ENCODE measurements around the gene CGB2. TPM values are rescaled to one million over a fixed set of nuclear protein-coding genes. Genes with fewer than 3 reads are reported as not detected.

Gene CGB2
- total RNA-seq, 1 donor from 2014 or later: 5.1 TPM

DNA sequence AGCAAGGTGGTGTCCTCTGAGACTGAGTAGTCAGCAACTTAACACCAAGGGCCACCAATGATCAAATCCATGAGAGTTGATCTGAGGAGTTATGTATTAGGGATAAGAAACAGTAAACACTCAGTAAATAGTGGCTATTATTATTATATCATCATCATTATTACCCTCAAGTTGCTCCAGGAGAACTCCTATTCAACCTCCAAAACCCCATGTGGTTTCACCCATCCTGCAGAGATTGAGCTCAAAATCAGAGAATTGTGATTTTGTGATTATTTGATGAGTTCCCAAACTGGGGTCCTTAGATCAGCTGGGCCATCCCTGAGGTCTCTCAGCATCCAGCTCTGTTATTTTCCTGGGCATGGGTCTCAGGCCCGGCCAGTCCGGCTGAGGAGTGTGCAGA is 29.3 kb downstream of the CGB2 start:
- no peak for DNase-seq (ENCODE audit: low read depth)
- H3K4me3 ChIP-seq (ENCODE audit: low read depth, low read length): no peak overlapping the region
- H3K27me3 ChIP-seq (ENCODE audit: control insufficient read depth, insufficient read depth, low read length): peaks cover 10% of the 10 kb centered on the region
- no peak for TF ChIP-seq CTCF (IDR thresholded peaks at IDR 0.05; ENCODE audit: insufficient read depth, low read length, poor library complexity, severe bottlenecking)
- H3K36me3 ChIP-seq (ENCODE audit: control insufficient read depth, insufficient read depth, low read length): no peaks in the 10 kb centered on the region

- H3K4me3 ChIP-seq (ENCODE audit: low read depth, low read length): no peak overlapping the region
- no peaks in the 10 kb centered on the region for H3K36me3 ChIP-seq (ENCODE audit: control insufficient read depth, insufficient read depth, low read length)
- H3K27me3 ChIP-seq (ENCODE audit: control insufficient read depth, insufficient read depth, low read length): peaks cover 14% of the 10 kb centered on the region
- no peak for DNase-seq (ENCODE audit: low read depth)
- TF ChIP-seq CTCF (IDR thresholded peaks at IDR 0.05; ENCODE audit: insufficient read depth, low read length, poor library complexity, severe bottlenecking): no peak
Observed at GRCh38 chr19:49061445-49061844, 29.8 kb downstream of the CGB2 start.

GRCh38 chr19:49064029-49064629 is 32.4 kb downstream of the CGB2 start:
- H3K4me3 ChIP-seq (ENCODE audit: low read depth, low read length): peak overlapping the region; percentile 7
- TF ChIP-seq CTCF (IDR thresholded peaks at IDR 0.05; ENCODE audit: insufficient read depth, low read length, poor library complexity, severe bottlenecking): no peak

DNA sequence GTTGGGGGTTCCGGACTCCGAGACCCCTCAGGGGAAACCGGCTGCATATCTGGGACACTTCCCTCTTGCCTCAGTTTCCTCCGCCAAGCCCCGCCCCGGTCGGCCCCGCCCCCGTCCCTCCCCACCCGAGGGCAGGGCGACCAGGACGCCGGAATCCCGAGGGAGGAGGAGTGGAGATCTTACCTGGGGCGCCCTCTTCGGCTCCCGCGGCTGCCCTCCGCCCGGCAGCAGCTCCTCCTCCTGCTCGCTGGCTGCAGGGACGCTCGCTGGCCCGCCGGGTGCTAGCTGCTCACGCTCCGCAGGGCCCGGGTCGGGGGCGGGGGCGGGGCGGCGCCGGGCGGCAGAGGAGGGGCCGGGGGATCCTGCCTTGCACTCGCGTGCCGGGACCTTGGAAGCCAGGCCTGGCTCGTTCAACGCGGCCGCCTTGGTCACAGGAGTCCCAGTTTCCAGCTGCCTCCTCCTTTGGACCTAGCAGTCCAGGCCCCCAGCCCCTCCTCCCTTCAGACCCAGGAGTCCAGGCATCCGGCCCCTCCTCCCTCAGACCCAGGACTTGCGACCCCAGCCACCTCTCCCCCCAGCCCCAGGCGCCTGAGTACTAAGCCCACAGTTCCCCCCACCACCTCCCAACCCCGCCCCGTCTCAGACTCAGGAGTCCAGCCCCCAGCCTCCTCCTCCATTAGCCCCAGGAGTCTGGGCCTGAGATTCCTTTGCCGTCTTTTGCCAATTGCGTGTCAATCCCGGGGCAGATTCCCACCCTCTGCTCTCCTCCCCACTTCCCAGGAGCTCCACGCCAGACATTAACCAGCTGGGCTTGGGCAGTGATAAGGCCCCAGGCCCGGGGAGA is 33.3 kb downstream of the CGB2 start, which contains the start of gene NTF4:
Gene NTF4 (minus strand): TSS at position 51 of the 844 bp plus-strand sequence. CDS start 2,821 bp downstream, outside the sequence.
- DNase-seq (ENCODE audit: low read depth): no peak
- H3K36me3 ChIP-seq (ENCODE audit: control insufficient read depth, insufficient read depth, low read length): no peaks in the 10 kb centered on the region
- no peak for TF ChIP-seq CTCF (IDR thresholded peaks at IDR 0.05; ENCODE audit: insufficient read depth, low read length, poor library complexity, severe bottlenecking)
- peaks cover 26% of the 10 kb centered on the region for H3K27me3 ChIP-seq (ENCODE audit: control insufficient read depth, insufficient read depth, low read length)
- H3K4me3 ChIP-seq (ENCODE audit: low read depth, low read length): peak within 1 kb of the TSS; percentile 11

More at GRCh38 chr19:49064029-49064629, 32.4 kb downstream of the CGB2 start:
- Histone ChIP-seq H3K36me3 (ENCODE audit: control insufficient read depth, insufficient read depth, low read length) (no peaks in the 10 kb centered on the region), H3K27me3 (ENCODE audit: control insufficient read depth, insufficient read depth, low read length) (peaks cover 19% of the 10 kb centered on the region)
- no peak for DNase-seq (ENCODE audit: low read depth)

DNA sequence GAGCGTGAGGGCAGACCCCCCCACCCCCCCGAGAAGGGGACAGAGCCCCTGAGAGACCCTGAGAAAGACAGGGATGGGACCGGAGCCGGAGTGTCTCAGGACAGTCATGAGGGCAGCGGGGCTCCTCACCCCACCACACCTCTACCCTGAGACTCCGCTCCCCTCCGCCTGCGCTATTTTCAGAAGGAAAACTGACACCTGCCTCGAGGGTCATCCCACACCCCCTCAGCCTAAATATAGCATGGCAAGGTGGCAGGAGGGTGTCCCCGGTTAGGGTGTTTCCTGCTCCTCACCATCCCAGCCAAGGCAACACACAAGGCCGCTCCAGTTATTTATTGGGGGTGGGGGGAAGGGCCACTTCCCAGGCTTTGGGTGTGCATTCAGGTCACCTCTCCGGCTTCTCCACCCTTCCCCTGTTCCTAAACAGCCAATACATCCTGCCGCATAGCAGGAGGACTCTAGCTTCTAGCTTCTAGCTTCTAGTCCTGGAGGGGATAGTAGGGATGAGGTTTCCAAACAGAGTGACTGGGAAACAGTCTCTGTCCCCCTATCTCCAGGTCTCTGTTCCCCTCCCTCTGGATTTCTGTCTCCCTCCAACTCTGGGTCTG is 34.3 kb downstream of the CGB2 start:
- no peaks in the 10 kb centered on the region for H3K36me3 ChIP-seq (ENCODE audit: control insufficient read depth, insufficient read depth, low read length)
- DNase-seq (ENCODE audit: low read depth): no peak
- TF ChIP-seq CTCF (IDR thresholded peaks at IDR 0.05; ENCODE audit: insufficient read depth, low read length, poor library complexity, severe bottlenecking): no peak
- no peak overlapping the region for H3K4me3 ChIP-seq (ENCODE audit: low read depth, low read length)
- peaks cover 32% of the 10 kb centered on the region for H3K27me3 ChIP-seq (ENCODE audit: control insufficient read depth, insufficient read depth, low read length)

Measured in kidney epithelial cell (primary cell).